GM20000 (cell line): ENCODE data around the gene NR2F1-AS1.

ENCODE experiments used
- DNase-seq: peaks from one replicate; pipeline ENCODE4 v3.0.0; 2012; ENCODE audit warnings: low spot score
- TF ChIP-seq, protein P1 (sequence below): IDR thresholded peaks from 2 replicates; pipeline ENCODE4 v1.5.1; 2012; ENCODE audit warnings: mild to moderate bottlenecking, control low read depth; ENCODE audit errors: extremely low read depth, missing control alignments

The NR2F1-AS1 gene

DNA sequence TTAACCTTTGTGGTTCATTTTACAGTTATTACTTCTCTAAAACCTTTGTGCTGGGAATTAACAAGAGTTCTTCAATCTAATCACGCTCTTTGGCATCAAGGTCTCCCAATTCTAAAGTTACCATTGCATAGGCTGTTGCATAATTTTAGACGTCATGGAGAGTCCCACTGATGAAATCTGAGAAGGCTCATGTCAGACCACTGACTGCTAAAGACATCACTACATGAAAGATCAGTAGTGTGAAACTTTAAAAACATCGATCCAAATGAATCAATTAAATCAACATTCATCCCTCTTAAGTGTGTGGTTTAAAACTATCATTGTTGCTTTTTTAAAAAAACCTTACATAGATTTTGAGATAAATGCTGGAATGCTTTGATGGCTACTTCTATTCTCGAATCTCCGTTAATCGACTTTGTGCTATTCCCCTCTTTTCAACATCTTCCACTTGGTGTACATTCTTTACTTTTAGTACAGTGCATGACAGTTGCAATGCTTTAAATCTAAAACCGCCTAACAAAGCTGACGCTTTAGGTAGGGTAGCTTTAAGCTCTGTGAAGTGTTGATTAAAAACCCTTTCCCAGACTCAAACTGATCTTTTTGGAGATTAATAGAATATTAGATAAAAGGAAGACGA, 35.6 kb upstream of the NR2F1-AS1 start:
- DNase-seq, result no peak
- TF ChIP-seq, protein P1, sequence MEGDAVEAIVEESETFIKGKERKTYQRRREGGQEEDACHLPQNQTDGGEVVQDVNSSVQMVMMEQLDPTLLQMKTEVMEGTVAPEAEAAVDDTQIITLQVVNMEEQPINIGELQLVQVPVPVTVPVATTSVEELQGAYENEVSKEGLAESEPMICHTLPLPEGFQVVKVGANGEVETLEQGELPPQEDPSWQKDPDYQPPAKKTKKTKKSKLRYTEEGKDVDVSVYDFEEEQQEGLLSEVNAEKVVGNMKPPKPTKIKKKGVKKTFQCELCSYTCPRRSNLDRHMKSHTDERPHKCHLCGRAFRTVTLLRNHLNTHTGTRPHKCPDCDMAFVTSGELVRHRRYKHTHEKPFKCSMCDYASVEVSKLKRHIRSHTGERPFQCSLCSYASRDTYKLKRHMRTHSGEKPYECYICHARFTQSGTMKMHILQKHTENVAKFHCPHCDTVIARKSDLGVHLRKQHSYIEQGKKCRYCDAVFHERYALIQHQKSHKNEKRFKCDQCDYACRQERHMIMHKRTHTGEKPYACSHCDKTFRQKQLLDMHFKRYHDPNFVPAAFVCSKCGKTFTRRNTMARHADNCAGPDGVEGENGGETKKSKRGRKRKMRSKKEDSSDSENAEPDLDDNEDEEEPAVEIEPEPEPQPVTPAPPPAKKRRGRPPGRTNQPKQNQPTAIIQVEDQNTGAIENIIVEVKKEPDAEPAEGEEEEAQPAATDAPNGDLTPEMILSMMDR, result no peak

DNA sequence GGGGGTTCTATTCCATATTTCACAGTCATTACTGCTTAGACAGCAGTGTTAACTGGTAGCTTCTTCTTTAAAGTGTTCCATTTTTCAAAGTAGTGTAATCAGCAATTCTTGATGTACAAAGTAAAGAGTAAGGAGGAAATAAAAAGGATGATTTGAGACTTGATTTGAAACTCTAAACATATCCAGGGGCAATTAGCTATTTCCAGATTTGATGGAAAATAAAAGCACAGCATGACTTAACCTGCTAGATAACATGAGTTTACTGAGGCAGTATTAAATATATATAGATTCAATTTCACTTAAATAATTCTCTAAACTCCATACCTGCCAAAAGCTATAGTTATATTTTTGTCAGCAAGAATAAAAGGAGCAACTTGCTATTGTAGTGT, 31.8 kb upstream of the NR2F1-AS1 start:
- TF ChIP-seq, protein P1, result no peak
- DNase-seq, result no peak

DNA sequence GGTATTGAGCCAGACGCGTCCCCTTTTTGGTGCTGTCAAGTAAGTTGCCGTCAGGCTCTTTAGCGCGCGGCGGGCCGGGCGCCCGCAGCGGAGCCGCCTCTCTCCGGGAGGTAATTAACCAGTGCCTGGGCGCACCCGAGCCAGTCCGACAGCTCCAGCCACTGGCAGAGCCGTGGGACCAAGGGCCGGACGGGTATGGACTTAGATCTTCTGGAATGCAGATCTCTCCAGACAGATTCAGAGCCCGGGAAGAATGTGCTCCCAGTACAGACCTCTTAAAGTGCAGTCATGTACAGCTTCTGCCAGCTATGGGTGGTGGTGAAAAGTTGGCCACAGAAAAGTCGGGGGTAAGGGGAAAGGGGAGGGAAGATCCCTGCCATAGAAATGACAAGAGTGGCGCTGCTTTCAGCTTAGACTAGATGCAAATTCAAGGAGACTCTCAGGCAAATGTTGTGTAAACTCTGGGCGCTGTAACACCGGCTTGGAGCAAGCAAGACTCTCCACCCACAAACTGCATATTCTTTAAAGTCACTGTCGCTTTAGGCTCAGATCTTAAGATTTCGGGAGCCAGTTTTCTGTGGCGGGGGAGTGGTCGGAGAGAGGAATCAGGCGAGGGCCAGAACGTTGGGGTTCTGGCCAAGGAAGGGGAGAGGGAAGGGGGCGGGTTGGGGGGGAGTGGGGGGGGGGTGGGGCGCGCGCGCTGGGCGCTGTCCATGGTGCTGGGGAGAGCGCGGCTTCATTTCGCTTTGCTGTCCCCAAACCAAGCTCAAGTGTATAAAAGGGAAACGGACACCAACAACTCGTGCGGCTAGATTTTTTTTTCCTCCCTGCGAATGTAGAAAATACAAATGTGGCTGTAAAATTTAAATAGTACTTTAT, 31.2 kb upstream of the NR2F1-AS1 start:
- TF ChIP-seq, protein P1, result no peak
- DNase-seq, result no peak

DNA sequence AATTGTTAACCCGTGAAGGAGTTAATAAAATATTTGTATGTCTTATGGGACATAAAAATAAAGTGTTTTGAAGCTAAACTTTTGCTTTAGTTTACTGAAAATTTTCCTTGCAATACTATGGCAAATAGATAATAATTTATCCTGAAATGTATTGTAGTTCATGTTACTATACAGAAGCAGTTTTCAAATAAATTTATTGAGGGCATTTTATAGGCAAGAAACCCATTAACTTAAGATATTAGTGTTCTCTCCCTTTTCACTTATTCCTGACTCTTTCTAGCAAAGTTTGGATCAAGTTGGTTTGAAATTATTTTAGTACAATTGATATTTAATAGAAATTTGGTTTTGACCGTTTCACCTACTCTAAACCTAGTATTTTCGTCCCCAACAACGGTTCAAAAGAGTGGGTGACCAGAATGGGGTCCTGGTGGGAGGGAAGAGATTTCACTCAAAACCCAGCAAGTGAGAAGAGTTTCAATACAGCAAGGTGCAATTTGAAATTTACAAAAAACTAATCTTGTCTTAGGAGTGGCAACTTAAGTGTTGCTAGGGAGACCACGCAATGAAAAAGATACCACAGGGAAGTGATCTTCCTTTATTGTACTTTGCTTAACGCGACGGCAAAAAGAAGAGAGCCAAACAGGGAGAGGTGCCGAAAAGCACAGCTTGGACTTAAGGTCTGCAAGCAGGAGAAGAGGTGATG, 30.4 kb upstream of the NR2F1-AS1 start:
- no peak for DNase-seq

DNA sequence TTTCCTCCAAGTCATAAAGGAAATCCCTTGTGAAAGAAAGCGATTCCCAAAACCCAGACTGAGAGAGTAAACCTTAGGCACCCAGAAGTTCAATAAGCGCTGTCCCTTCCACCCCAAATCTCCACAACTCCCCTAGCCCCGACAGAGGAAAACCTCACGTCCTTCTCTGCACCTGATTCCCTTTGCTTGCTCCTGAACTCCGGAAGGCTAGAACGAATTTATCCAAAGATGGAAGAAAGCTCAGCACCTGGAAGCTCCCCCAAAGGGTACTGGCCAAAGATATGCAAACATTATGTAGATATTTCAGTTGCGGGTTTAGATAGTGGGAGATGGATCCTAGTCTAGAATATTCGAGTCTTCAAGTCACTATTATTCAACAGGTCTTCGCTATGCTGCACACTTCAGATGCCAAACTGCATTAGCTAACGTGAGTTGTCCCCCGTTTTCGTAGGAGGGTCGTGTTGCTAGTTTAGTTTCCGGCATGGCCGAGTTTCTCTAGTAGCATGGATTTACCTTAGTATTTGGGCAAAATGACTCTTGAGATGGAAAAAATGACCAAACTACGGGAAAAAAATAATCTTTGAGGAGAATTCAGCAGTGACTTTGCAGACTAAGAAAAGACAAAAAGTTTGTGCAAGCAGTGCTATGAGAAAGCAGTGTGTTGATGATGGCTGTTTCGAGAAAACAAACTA, 29.7 kb upstream of the NR2F1-AS1 start:
- TF ChIP-seq, protein P1, result no peak
- DNase-seq, result no peak

More for the DNA sequence above, 30.4 kb upstream of the NR2F1-AS1 start:
- TF ChIP-seq, protein P1, result no peak

DNA sequence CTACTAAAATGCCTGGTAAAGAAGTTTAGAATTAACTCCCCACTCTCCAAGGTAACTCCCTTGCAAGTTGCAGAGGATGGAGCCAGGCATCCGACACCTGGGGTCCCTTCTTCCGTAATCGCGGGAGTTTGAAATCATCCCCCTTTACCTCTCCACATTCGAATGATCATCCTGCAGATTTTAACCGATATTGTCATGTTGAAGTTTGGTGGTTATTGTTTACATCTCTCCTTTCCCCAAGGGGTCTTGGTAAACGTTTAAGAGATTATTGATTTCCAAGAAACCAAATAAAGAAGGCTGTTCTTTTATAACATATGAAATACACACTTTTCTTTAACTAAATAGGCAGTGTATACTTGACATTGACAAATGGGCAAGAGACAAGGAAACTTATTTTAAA, 28.7 kb upstream of the NR2F1-AS1 start:
- TF ChIP-seq, protein P1, result no peak
- no peak for DNase-seq
